Ishikawa (cell line): Measurements from ENCODE around the gene GNAT2.

Experiments
- CEBPB ChIP-seq: IDR thresholded peaks from 2 replicates; pipeline ENCODE4 v1.6.1; 2012
- CREB1 ChIP-seq: IDR thresholded peaks from 2 replicates; pipeline ENCODE4 v1.6.1; 2012; ENCODE audit warnings: low read depth
- EGR1 ChIP-seq: IDR thresholded peaks from 2 replicates; pipeline ENCODE4 v1.6.1; 2012
- EP300 ChIP-seq: IDR thresholded peaks from 2 replicates; pipeline ENCODE4 v1.6.1; 2012; ENCODE audit warnings: borderline replicate concordance
- FOXM1 ChIP-seq: IDR thresholded peaks from 2 replicates; pipeline ENCODE4 v1.6.1; 2012; ENCODE audit warnings: low read depth, borderline replicate concordance
- NFIC ChIP-seq: IDR thresholded peaks from 2 replicates; pipeline ENCODE4 v1.6.1; 2012
- RAD21 ChIP-seq: IDR thresholded peaks from 2 replicates; pipeline ENCODE4 v1.6.1; 2012; ENCODE audit warnings: low read depth
- TAF1 ChIP-seq: IDR thresholded peaks from 2 replicates; pipeline ENCODE4 v1.6.1; 2012; ENCODE audit warnings: low read depth, mild to moderate bottlenecking
- TCF12 ChIP-seq: IDR thresholded peaks from 2 replicates; pipeline ENCODE4 v1.6.1; 2012; ENCODE audit warnings: low read depth
- TEAD4 ChIP-seq: IDR thresholded peaks from 2 replicates; pipeline ENCODE4 v1.6.1; 2012
- YY1 ChIP-seq: IDR thresholded peaks from 2 replicates; pipeline ENCODE4 v1.6.1; 2012; ENCODE audit warnings: low read depth
- ZBTB7A ChIP-seq: IDR thresholded peaks from 2 replicates; pipeline ENCODE4 v1.6.1; 2012; ENCODE audit warnings: low read depth
- TF ChIP-seq, protein P1 (sequence below): IDR thresholded peaks from 2 replicates; pipeline ENCODE4 v1.6.1; 2012; ENCODE audit warnings: low read depth, mild to moderate bottlenecking
- TF ChIP-seq, protein P2 (sequence below): IDR thresholded peaks from 2 replicates; pipeline ENCODE4 v1.6.1; 2012
- TF ChIP-seq, protein P3 (sequence below): IDR thresholded peaks from 2 replicates; pipeline ENCODE4 v1.6.1; 2012

The GNAT2 gene

DNA sequence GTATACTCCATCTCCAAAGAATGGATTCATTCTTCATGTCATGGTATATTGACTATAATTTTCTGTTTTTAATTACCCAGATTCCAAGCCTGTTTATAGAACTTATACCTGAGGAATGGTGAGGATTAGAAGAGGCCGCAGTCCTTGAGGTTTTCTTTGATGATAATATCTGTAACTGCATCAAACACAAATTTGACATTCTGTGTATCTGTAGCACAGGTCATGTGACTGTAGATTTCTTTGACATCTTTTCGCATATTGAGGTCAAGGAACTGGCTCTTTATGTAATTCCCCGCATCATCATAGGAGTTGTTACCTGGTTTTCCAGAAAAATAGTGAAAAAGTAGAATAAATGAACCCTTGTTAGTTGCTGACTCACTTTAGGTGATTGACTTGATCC lies 16.2 kb downstream of the GNAT2 start:
- TF ChIP-seq FOXM1 (no peak), CREB1 (no peak), NFIC (no peak), YY1 (no peak), TAF1 (no peak), RAD21 (no peak)
- TF ChIP-seq, protein P1, sequence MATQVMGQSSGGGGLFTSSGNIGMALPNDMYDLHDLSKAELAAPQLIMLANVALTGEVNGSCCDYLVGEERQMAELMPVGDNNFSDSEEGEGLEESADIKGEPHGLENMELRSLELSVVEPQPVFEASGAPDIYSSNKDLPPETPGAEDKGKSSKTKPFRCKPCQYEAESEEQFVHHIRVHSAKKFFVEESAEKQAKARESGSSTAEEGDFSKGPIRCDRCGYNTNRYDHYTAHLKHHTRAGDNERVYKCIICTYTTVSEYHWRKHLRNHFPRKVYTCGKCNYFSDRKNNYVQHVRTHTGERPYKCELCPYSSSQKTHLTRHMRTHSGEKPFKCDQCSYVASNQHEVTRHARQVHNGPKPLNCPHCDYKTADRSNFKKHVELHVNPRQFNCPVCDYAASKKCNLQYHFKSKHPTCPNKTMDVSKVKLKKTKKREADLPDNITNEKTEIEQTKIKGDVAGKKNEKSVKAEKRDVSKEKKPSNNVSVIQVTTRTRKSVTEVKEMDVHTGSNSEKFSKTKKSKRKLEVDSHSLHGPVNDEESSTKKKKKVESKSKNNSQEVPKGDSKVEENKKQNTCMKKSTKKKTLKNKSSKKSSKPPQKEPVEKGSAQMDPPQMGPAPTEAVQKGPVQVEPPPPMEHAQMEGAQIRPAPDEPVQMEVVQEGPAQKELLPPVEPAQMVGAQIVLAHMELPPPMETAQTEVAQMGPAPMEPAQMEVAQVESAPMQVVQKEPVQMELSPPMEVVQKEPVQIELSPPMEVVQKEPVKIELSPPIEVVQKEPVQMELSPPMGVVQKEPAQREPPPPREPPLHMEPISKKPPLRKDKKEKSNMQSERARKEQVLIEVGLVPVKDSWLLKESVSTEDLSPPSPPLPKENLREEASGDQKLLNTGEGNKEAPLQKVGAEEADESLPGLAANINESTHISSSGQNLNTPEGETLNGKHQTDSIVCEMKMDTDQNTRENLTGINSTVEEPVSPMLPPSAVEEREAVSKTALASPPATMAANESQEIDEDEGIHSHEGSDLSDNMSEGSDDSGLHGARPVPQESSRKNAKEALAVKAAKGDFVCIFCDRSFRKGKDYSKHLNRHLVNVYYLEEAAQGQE, result no peak

DNA sequence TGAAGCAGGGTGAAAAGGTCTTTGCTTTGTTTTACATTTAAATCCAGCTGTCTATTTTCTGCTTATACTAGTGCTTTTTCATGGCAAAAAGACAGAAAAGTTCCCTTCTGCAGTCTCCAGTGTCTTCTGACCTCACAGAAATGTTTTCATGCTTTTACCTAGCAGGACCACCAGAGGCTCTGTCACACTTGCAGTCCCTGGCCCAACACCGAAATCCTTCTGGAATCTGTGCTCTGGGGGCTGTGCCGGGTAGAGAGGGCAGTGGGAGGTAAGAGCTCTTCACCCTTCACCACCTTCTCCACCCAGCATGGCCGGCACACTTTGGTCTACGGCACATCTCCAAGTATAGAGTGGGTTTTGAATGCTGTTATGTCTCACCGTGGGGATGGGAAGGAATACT lies 20.8 kb downstream of the GNAT2 start:
- TF ChIP-seq TEAD4 (no peak), TCF12 (no peak), EP300 (no peak)

DNA sequence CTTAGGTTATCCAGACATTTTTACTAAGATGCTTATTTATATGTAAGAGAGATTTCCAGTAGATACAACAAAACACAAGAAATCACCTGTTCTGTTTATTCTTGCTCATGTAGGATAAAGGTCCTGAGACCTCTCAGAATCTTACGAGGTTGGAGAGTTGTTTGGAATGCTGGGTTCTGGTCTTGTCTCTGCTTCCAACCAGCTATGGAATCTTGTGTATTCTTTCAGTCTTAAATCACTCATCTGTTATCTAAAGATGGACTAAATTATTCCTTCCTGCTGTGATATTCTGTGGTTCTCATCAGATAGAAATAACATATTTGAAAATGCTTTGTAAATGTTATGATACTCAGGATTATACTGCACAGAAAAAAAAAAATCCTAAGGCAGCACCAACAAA lies 21.3 kb downstream of the GNAT2 start:
- TF ChIP-seq YY1 (no peak), TEAD4 (no peak), NFIC (no peak), FOXM1 (no peak), RAD21 (no peak), EGR1 (no peak), ZBTB7A (no peak), CREB1 (no peak), TAF1 (no peak), CEBPB (no peak), TCF12 (no peak), EP300 (no peak)
- TF ChIP-seq, protein P1, result no peak
- TF ChIP-seq, protein P2, sequence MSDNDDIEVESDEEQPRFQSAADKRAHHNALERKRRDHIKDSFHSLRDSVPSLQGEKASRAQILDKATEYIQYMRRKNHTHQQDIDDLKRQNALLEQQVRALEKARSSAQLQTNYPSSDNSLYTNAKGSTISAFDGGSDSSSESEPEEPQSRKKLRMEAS, result no peak
- TF ChIP-seq, protein P3, sequence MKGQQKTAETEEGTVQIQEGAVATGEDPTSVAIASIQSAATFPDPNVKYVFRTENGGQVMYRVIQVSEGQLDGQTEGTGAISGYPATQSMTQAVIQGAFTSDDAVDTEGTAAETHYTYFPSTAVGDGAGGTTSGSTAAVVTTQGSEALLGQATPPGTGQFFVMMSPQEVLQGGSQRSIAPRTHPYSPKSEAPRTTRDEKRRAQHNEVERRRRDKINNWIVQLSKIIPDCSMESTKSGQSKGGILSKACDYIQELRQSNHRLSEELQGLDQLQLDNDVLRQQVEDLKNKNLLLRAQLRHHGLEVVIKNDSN, result no peak

DNA sequence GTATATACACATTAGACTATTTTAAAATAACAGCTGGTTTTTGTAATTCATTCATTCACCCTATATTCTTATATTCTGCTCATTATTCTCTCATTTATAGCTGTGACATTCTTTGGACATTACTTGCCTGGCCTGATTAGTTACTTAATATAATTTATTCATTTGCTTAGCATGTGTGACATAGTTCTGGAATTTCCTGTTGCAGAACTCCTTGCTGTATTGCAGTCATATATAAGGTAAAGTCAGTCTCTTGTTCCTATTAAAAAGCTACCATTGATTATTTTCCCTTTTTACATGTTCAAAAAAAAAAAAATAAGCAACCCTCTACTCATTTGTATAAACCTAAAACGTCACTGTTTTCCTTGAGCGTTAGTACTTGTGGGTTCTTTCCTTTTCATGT lies 23.9 kb downstream of the GNAT2 start:
- TF ChIP-seq ZBTB7A, result no peak
- no peak for TF ChIP-seq EGR1

DNA sequence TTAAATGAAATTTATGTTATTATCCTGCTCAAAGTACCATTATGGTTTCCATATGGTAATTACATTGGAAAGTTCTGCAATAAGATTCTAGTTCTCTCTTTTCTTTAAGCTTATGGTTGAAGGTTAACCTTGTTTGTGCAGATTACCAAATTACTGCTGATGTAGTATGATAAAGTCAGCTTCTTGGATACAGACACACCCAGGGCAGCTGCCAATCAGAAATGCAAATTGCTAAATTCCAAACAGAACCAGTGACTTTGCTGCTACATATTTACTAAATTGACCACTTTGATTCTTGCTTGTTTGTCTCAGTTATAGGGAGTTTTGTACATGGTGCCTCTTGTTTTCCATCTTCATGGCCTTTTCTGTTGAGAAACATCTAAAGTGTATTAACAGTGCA lies 26.5 kb downstream of the GNAT2 start:
- TF ChIP-seq, protein P1, result no peak
- TF ChIP-seq, protein P3, result no peak
- TF ChIP-seq TCF12, result no peak
- TF ChIP-seq EP300, result no peak
- TF ChIP-seq, protein P2, result no peak
- TF ChIP-seq TEAD4, result no peak
- TF ChIP-seq TAF1, result no peak
- no peak for TF ChIP-seq FOXM1
- no peak for TF ChIP-seq RAD21
- TF ChIP-seq EGR1, result no peak
- no peak for TF ChIP-seq CREB1
- TF ChIP-seq CEBPB, result no peak
- TF ChIP-seq ZBTB7A, result no peak
- no peak for TF ChIP-seq NFIC
- no peak for TF ChIP-seq YY1
